AG04450 (cell line): ENCODE data around the gene STAM. TPM values are rescaled to one million over a fixed set of nuclear protein-coding genes. Genes with fewer than 3 reads are reported as not detected.
A peak's percentile ranks its signal among the peaks of the same experiment; 100 is the strongest.

Experiments
- CTCF ChIA-PET: fragments of 300-600, 350-600 bp; formaldehyde crosslinking; extraction: SDS; loops from one replicate; lab custom pipeline; 2022; ENCODE audit warnings: antibody characterized with exemption, inconsistent platforms; lab: Charles Lee
- POLR2A ChIA-PET: fragments of 350-600 bp; formaldehyde crosslinking; extraction: SDS; loops from one replicate; lab custom pipeline; 2021; ENCODE audit warnings: antibody characterized with exemption, inconsistent platforms; lab: Yijun Ruan, JAX
- DNase-seq: peaks from one replicate; pipeline ENCODE4 v3.0.0-alpha.2; 2011; ENCODE audit warnings: low read depth, low spot score
- H3K27ac ChIP-seq: one replicate; pipeline ENCODE4 v1.5.1; 2012; ENCODE audit warnings: low read depth, low read length, control low read depth
- H3K27me3 ChIP-seq: one replicate; pipeline ENCODE4 v1.6.0; 2012; ENCODE audit warnings: low read length; ENCODE audit not compliant: control insufficient read depth, insufficient read depth
- H3K4me3 ChIP-seq: 2 replicates; pipeline ENCODE4 v1.5.1; 2011; ENCODE audit warnings: mild to moderate bottlenecking, low read depth, low read length, control low read depth
- H3K9me3 ChIP-seq: 2 replicates; pipeline ENCODE4 v1.5.1; 2012; ENCODE audit warnings: low read length; ENCODE audit not compliant: control insufficient read depth, insufficient read depth
- polyA plus RNA-seq: library from polyadenylated mRNA; depleted of rRNA; stranded (reverse); fragments of >200 nt; gene quantifications from 2 replicates; pipeline ENCODE4 v1.2.3, GENCODE V29; 2011
- TF ChIP-seq, protein P1 (sequence below): IDR thresholded peaks from 2 replicates; pipeline ENCODE4 v1.5.1; 2011; ENCODE audit warnings: low read depth, low read length, control low read depth, inconsistent platforms

The STAM gene
- polyA plus RNA-seq, 1 experiment: 43.6 TPM

DNA sequence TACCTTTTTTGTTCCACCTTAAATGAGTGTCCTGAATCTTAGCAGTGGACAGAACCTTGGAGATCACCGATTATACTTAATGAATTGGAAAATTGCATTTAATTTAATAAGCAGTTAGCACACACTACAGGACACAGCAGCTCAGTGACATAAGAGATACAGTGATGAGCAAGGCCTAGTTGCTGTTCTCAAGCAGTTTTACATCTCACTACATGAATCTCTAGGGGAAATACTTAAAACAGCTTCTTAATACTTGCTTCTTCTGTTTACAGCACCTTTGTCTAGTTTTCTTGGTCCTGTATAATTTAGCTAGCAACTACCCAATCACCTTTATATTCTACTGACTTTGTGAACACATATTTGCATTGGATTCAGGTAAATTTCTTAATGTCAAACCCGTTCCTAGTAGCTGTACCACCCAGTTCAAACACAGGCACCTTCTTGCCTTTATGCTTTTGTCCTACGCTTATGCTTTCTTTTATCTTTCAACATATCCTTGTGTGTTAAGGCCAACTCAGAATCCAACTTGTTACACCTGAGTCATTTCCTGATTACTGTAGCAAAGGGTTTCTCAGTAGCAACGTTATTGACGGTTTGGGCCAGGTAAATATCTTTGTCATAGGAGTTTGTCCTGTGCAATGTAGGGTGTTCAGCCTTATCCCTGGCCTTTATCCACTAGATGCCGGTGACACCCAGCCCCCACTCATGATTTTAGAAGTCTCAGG lies 1.8 kb downstream of the STAM start:
- ChIA-PET POLR2A (interaction anchor here (2.9 kb wide), 1 partner anchor 28 kb away, joined by 23 read pairs; no protein-coding TSS in a partner anchor), CTCF (no interaction called here)
- Histone ChIP-seq H3K27me3 (no peaks in the 10 kb centered on the region), H3K27ac (no peak overlapping the region), H3K9me3 (peaks cover 3% of the 10 kb centered on the region; the same call in 1 of the 2 replicates), H3K4me3 (peak overlapping the region; percentile 98)
- TF ChIP-seq, protein P1, sequence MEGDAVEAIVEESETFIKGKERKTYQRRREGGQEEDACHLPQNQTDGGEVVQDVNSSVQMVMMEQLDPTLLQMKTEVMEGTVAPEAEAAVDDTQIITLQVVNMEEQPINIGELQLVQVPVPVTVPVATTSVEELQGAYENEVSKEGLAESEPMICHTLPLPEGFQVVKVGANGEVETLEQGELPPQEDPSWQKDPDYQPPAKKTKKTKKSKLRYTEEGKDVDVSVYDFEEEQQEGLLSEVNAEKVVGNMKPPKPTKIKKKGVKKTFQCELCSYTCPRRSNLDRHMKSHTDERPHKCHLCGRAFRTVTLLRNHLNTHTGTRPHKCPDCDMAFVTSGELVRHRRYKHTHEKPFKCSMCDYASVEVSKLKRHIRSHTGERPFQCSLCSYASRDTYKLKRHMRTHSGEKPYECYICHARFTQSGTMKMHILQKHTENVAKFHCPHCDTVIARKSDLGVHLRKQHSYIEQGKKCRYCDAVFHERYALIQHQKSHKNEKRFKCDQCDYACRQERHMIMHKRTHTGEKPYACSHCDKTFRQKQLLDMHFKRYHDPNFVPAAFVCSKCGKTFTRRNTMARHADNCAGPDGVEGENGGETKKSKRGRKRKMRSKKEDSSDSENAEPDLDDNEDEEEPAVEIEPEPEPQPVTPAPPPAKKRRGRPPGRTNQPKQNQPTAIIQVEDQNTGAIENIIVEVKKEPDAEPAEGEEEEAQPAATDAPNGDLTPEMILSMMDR: no peak
- no peak for DNase-seq

DNA sequence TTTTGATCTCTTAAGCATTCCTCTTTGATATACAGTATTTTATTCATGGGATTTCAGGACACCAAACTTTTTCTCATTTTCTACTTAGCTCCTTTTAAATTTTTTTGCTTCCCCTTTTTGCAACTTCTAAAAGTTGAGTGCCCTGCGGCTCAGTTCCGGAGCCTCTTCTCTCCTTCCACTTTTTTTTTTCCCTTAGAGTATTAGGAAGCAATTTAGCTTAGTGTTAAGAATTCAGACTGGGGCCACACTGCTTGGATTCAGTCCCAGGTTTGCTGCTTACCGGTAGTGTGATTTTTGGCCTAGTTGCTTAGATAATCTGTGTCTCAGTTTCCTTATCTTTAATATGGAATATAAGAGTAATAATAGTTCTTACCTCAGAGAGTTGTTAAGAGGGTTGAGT lies 3.4 kb downstream of the STAM start:
- ChIA-PET POLR2A (no interaction called here), CTCF (interaction anchor here (1.6 kb wide), 1 partner anchor 90 kb away, joined by 7 read pairs; no protein-coding TSS in a partner anchor)
- Histone ChIP-seq H3K27me3 (no peaks in the 10 kb centered on the region), H3K4me3 (no peak overlapping the region), H3K9me3 (peaks cover 3% of the 10 kb centered on the region; the same call in 1 of the 2 replicates), H3K27ac (no peak overlapping the region)
- no peak for DNase-seq
- TF ChIP-seq, protein P1: no peak

DNA sequence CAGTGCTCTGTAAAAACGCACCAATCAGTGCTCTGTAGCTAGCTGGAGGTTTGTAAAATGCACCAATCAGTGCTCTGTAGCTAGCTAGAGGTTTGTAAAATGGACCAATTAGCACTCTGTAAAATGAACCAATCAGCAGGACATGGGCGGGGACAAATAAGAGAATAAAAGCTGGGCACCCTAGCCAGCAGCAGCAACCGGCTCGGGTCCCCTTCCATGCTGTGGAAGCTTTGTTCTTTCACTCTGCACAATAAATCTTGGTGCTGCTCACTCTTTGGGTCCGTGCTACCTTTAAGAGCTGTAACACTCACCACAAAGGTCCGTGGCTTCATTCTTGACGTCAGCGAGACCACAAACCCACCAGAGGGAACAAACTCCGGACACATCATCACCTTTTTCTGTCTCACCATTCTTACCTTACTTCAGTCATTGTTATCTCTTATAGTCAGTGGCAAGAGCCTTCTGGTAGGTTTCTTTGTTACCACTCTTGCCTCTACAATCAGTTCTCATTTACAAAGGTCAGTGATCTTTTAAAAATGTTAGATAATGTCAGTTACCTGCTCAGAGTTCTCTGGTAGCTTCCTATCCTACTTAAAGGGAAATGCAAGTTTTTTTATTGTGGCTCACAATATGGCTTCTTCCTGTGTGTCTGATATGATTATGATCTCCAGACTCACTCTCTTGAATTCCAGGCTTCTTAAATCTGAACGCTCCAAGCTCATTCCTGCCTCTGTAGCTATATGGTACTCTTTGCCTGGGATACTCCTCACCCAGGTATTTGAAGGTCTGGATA lies 4.5 kb downstream of the STAM start:
- CTCF ChIA-PET: interaction anchor here (0.6 to 1.6 kb wide), 4 partner anchors 29 to 94 kb away, joined by 3 to 7 read pairs (median 4); no protein-coding TSS in a partner anchor
- no peak for DNase-seq
- Histone ChIP-seq H3K4me3 (no peak overlapping the region), H3K27ac (no peak overlapping the region), H3K27me3 (no peaks in the 10 kb centered on the region), H3K9me3 (peaks cover 3% of the 10 kb centered on the region; the same call in 1 of the 2 replicates)
- POLR2A ChIA-PET: interaction anchor here (0.6 kb wide), 1 partner anchor 737 kb away, joined by 11 read pairs; no protein-coding TSS in a partner anchor
- TF ChIP-seq, protein P1: no peak

DNA sequence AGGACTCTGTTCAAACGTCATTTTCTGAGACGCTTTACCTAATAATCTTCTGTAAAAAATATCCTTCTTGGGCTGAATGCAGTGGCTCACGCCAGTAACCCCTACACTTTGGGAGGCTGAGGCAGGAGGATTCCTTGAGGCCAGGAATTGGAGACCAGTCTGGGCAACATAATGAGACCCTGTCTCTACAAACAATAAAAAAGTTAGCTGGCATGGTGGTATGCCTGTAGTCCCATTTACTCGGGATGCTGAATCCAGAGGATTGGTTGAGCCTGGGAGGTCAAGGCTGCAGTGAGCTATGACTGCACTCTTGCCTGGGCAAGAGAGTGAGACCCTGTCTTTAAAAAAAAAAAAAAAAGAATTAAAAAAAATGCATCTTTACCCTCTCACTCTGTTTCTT lies 5.1 kb downstream of the STAM start:
- no peak for DNase-seq
- ChIA-PET CTCF (interaction anchor here (0.6 to 1.5 kb wide), 2 partner anchors 29 to 94 kb away, joined by 4 to 5 read pairs; no protein-coding TSS in a partner anchor), POLR2A (no interaction called here)
- Histone ChIP-seq H3K27me3 (no peaks in the 10 kb centered on the region), H3K27ac (no peak overlapping the region), H3K9me3 (peaks cover 3% of the 10 kb centered on the region; the same call in 1 of the 2 replicates), H3K4me3 (no peak overlapping the region)
- TF ChIP-seq, protein P1: no peak
